Gastrocnemius medialis (tissue), 4 donors: ENCODE data around the gene RPL7L1. TPM values are rescaled to one million over a fixed set of nuclear protein-coding genes. Genes with fewer than 3 reads are reported as not detected.

Experiments
- ATAC-seq, 2 donors: fragments of 150-250 bp; one replicate each; pipeline ENCODE4 v1.9.1; 2016
- DNase-seq, 2 donors: peaks; one replicate each; pipeline ENCODE4 v3.0.0-alpha.2; 2019
- H3K27ac ChIP-seq, 4 donors: fragments of 200-600 bp; sonication (generic); 1 replicate in 1 of 4; 2 replicates in 3 of 4; pipeline ENCODE4 v1.5.1; 2016 to 2018; ENCODE audit warnings: mild to moderate bottlenecking in 2 of 4, moderate library complexity in 1 of 4
- H3K27me3 ChIP-seq, 3 donors: fragments of 200-600 bp; sonication (generic) in 2 of 3; 1 replicate in 1 of 3; 2 replicates in 2 of 3; pipeline versions ENCODE4 v1.5.1 to v1.6.0; 2016 to 2019; ENCODE audit warnings: mild to moderate bottlenecking in 1 of 3, moderate library complexity in 1 of 3
- H3K36me3 ChIP-seq, 2 donors: fragments of 200-600 bp; sonication (generic) in 1 of 2; one replicate each; pipeline ENCODE4 v1.5.1; 2017 to 2018
- H3K4me1 ChIP-seq, 2 donors: fragments of 200-600 bp; sonication (generic) in 1 of 2; one replicate each; pipeline ENCODE4 v1.5.1; 2016 to 2017; ENCODE audit warnings: mild to moderate bottlenecking in 2 of 2
- H3K4me3 ChIP-seq, 4 donors: fragments of 200-600 bp; sonication (generic) in 3 of 4; 1 replicate in 1 of 4; 2 replicates in 3 of 4; pipeline ENCODE4 v1.5.1; 2016 to 2019; ENCODE audit warnings: mild to moderate bottlenecking in 2 of 4
- H3K9me3 ChIP-seq, 3 donors: fragments of 200-600 bp; sonication (generic) in 2 of 3; 1 replicate in 1 of 3; 2 replicates in 2 of 3; pipeline ENCODE4 v1.5.1; 2016 to 2019
- CTCF ChIP-seq, 5 experiments: fragments of 450-650 bp in 3 of 5; fragments of 200-600 bp in 2 of 5; sonication (generic) in 2 of 5; IDR thresholded peaks in 4 of 5; conservative IDR thresholded peaks in 1 of 5; 1 replicate in 4 of 5; 2 replicates in 1 of 5; pipeline ENCODE4 v1.5.1; 2016 to 2019; ENCODE audit warnings: antibody characterized with exemption in 5 of 5, mild to moderate bottlenecking in 3 of 5, moderate library complexity in 3 of 5
- POLR2A ChIP-seq, 2 donors: fragments of 450-650 bp; IDR thresholded peaks; one replicate each; pipeline ENCODE4 v1.6.1; 2017; ENCODE audit warnings: antibody characterized with exemption in 2 of 2, mild to moderate bottlenecking in 2 of 2, moderate library complexity in 2 of 2
- in situ Hi-C, 4 donors: fragments of 200-750 bp; cut with MboI; loops; one replicate each; pipeline versions ENCODE4 v1.15.0 to v1.8.0; 2017; ENCODE audit warnings: low sequenced_read_pairs in 4 of 4
- intact Hi-C: fragments of 100-400 bp; cut with DNase I; formaldehyde crosslinking; loops from one replicate; pipeline ENCODE4 v1.15.1; 2023; ENCODE audit warnings: low total_unique reads
- total RNA-seq, 4 donors: library from RNA; depleted of rRNA; stranded (reverse); fragments of >200 nt; gene quantifications; one replicate each; pipeline versions ENCODE4 v1.1.0 to v1.2.3, GENCODE V29; 2016

The RPL7L1 gene
- total RNA-seq, 4 donors from 2014 or later, result 59.6 to 87.1 (median 65.2) TPM

GRCh38 chr6:42860481-42860880 lies 18.9 kb upstream of the RPL7L1 start:
- in situ Hi-C loops (loop anchor here in 1 of 4 donors (25.0 kb wide), 1 partner anchor 123 kb away; the partner anchor contains the start of gene TBCC), intact Hi-C loops (no loop called here)
- Histone ChIP-seq H3K36me3 (peaks cover 0 to 87% of the 10 kb centered on the region in 2 donors), H3K4me1 (no peaks in the 10 kb centered on the region), H3K27me3 (no peaks in the 10 kb centered on the region), H3K4me3 (no peak overlapping the region), H3K27ac (no peak overlapping the region), H3K9me3 (no peaks in the 10 kb centered on the region)
- DNase-seq (no peak), ATAC-seq (no peak)
- no peak for TF ChIP-seq POLR2A (IDR thresholded peaks at IDR 0.05)
- no peak for TF ChIP-seq CTCF (IDR thresholded peaks at IDR 0.05 in 4 of 5, conservative IDR thresholded peaks at IDR 0.05 in 1 of 5)

DNA sequence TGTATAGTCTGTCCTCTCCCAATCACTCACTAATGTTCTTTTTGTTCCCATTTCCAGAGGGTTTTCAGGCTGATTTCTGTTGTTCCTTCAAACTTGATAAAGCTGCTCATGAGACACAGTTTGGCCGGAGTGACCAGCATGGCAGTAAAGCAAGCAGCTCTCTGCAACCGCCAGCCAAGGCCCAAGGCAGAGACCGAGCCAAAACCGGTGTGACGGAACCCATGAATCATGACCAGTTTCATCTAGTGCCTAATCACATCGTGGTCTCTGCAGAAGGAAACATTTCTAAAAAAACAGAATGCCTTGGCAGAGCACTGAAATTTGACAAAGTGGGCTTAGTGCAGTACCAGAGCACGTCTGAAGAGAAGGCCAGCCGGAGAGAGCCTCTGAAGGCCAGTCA lies 14.8 kb upstream of the RPL7L1 start:
- Histone ChIP-seq H3K27ac (no peak overlapping the region), H3K36me3 (peaks cover 0 to 81% of the 10 kb centered on the region in 2 donors), H3K9me3 (no peaks in the 10 kb centered on the region), H3K4me1 (no peaks in the 10 kb centered on the region), H3K4me3 (no peak overlapping the region), H3K27me3 (no peaks in the 10 kb centered on the region)
- ATAC-seq, result peak in 1 of 2 donors; percentile 21
- no peak for TF ChIP-seq CTCF (IDR thresholded peaks at IDR 0.05 in 4 of 5, conservative IDR thresholded peaks at IDR 0.05 in 1 of 5)
- TF ChIP-seq POLR2A (IDR thresholded peaks at IDR 0.05), result no peak
- no peak for DNase-seq
- intact Hi-C loops, result no loop called here
- in situ Hi-C loops, result loop anchor here in 1 of 4 donors (25.0 kb wide), 1 partner anchor 127 kb away; the partner anchor contains the start of gene TBCC

DNA sequence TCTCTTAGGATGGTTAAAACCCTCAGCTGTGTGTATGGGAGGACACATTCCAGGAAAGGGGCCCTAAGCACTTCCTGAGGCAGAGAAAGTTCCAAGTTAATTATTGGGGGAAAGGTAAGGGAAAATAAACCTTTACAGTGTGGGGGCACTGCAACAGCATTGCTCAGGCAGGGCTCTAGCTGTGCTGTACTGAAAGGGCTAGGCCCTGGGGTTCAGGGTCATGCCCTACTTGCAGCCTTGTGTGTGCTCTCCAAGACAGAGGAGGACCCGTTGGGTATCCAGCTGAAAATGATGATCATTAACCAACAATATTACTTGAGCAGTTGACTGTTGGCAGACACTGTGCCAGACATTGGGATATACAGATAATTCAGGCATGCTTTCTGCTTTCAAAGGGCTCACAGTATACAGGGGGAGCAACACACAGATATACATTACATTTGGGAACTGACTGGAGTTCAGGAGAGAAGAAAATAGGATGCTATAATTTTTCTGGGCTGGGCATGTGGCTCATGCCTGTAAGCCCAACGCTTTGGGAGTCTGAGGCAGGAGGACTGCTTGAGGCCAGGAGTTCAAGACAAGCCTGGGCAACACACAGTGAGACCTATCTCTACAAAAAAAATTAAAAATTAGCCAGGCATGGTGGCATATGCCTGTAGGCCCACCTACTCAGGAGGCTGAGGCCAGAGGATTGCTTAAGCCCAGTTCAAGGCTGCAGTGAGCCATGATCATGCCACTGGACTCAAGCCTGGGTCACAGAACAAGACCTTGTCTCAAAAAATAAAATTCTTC lies 9.1 kb upstream of the RPL7L1 start:
- no peaks in the 10 kb centered on the region for H3K4me1 ChIP-seq
- DNase-seq (no peak), ATAC-seq (no peak)
- H3K36me3 ChIP-seq, result peaks cover 0 to 24% of the 10 kb centered on the region in 2 donors
- H3K27me3 ChIP-seq, result no peaks in the 10 kb centered on the region
- no peaks in the 10 kb centered on the region for H3K9me3 ChIP-seq
- intact Hi-C loops, result no loop called here
- in situ Hi-C loops, result loop anchor here in 2 of 4 donors (10.0 to 25.0 kb wide), 2 partner anchors 133 to 136 kb away; partner anchors contain the start of gene TBCC (in 1 of the 2)
- TF ChIP-seq CTCF (IDR thresholded peaks at IDR 0.05 in 4 of 5, conservative IDR thresholded peaks at IDR 0.05 in 1 of 5), result no peak
- no peak overlapping the region for H3K4me3 ChIP-seq
- no peak overlapping the region for H3K27ac ChIP-seq

DNA sequence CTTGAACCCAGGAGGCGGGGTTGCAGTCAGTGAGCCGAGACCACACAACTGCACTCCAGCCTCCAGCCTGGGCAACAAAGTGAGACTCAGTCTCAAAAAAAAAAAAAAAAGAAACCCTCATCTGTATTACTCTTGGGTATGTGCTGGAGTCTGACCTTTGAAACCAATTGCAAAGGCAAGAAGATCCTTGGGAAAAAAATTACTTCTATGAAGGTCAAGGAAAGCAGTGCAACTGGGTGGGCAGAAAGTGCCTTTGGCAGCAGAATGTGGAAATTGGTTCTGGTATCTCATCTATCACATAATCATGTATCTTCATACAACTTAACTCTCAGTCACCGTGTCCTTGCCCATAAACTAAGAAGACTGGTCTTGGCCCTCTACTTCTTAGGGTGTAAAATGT lies 7.7 kb upstream of the RPL7L1 start:
- in situ Hi-C loops, result loop anchor here in 2 of 4 donors (10.0 to 25.0 kb wide), 2 partner anchors 134 to 137 kb away; partner anchors contain the start of gene TBCC (in 1 of the 2)
- intact Hi-C loops, result no loop called here
- DNase-seq, result no peak

More for the DNA sequence above, 7.7 kb upstream of the RPL7L1 start:
- no peaks in the 10 kb centered on the region for H3K27me3 ChIP-seq
- no peak for TF ChIP-seq POLR2A (IDR thresholded peaks at IDR 0.05)
- no peak for TF ChIP-seq CTCF (IDR thresholded peaks at IDR 0.05 in 4 of 5, conservative IDR thresholded peaks at IDR 0.05 in 1 of 5)
- peaks cover 0 to 10% of the 10 kb centered on the region in 2 donors for H3K36me3 ChIP-seq
- H3K4me3 ChIP-seq, result no peak overlapping the region
- H3K4me1 ChIP-seq, result no peaks in the 10 kb centered on the region
- no peak for ATAC-seq
- no peak overlapping the region for H3K27ac ChIP-seq
- H3K9me3 ChIP-seq, result no peaks in the 10 kb centered on the region
